Upper lobe of left lung (tissue), 6 donors: ENCODE measurements around the gene LCE1E. TPM values are rescaled to one million over a fixed set of nuclear protein-coding genes. Genes with fewer than 3 reads are reported as not detected.

Source experiments
- ATAC-seq, 2 donors: fragments of 200-7000 bp; cut with Tn5 transposase; one replicate each; pipeline ENCODE4 v1.9.1; 2022; ENCODE audit warnings: mild to moderate bottlenecking in 2 of 2, moderate library complexity in 2 of 2; ENCODE audit not compliant: low FRiP score in 2 of 2
- DNase-seq, 2 donors: peaks; one replicate each; pipeline ENCODE4 v3.0.0-alpha.2; 2019 to 2020
- H3K27ac ChIP-seq, 4 donors: fragments of 200-600 bp; sonication (generic); one replicate each; pipeline ENCODE4 v1.5.1; 2016 to 2019
- H3K27me3 ChIP-seq, 4 donors: fragments of 200-600 bp; sonication (generic); one replicate each; pipeline ENCODE4 v1.5.1; 2017 to 2019
- H3K36me3 ChIP-seq, 4 donors: fragments of 200-600 bp; sonication (generic); one replicate each; pipeline ENCODE4 v1.5.1; 2016 to 2019
- H3K4me1 ChIP-seq, 4 donors: fragments of 200-600 bp; sonication (generic); one replicate each; pipeline ENCODE4 v1.5.1; 2018 to 2019
- H3K4me3 ChIP-seq, 4 donors: fragments of 200-600 bp; sonication (generic); one replicate each; pipeline ENCODE4 v1.5.1; 2017 to 2019; ENCODE audit warnings: mild to moderate bottlenecking in 2 of 4, moderate library complexity in 1 of 4
- H3K9me3 ChIP-seq, 4 donors: fragments of 200-600 bp; sonication (generic); one replicate each; pipeline ENCODE4 v1.5.1; 2018 to 2019
- CTCF ChIP-seq, 6 experiments: fragments of 450-650 bp in 4 of 6; fragments of 200-600 bp in 2 of 6; sonication (generic) in 2 of 6; IDR thresholded peaks; one replicate each; pipeline ENCODE4 v1.5.1; 2016 to 2019; ENCODE audit warnings: antibody characterized with exemption in 6 of 6
- EP300 ChIP-seq, 4 donors: sonication (generic); formaldehyde crosslinking; IDR thresholded peaks; one replicate each; pipeline ENCODE4 v1.5.1; 2017; ENCODE audit warnings: antibody characterized with exemption in 4 of 4, control low read depth in 2 of 4
- POLR2A ChIP-seq, 4 donors: fragments of 450-650 bp; IDR thresholded peaks; one replicate each; pipeline ENCODE4 v1.5.1; 2016 to 2017; ENCODE audit warnings: antibody characterized with exemption in 4 of 4, mild to moderate bottlenecking in 2 of 4
- POLR2AphosphoS5 ChIP-seq, 2 donors: sonication (generic); formaldehyde crosslinking; IDR thresholded peaks; one replicate each; pipeline ENCODE4 v1.5.1; 2017; ENCODE audit warnings: antibody characterized with exemption in 2 of 2
- WGBS, 2 donors: methylation state at CpG; one replicate each; pipeline ENCODE4 v1.1.5; 2017 to 2018; 5-methylcytosine and 5-hydroxymethylcytosine counted together
- total RNA-seq, 6 donors: library from RNA; depleted of rRNA in 4 of 6; stranded (reverse); fragments of >200 nt in 4 of 6; gene quantifications; one replicate each; pipeline versions ENCODE4 v1.1.0 to v1.2.1, GENCODE V29; 2016 to 2021
- donor health status: DM: no; HTN: no; CAD: no; lungs with moderate emphysema.
- donor health status: DM: no; HTN: yes; CAD: no; lungs with severe emphysema.

Gene LCE1E
- total RNA-seq, 6 donors from 2014 or later, result not detected

DNA sequence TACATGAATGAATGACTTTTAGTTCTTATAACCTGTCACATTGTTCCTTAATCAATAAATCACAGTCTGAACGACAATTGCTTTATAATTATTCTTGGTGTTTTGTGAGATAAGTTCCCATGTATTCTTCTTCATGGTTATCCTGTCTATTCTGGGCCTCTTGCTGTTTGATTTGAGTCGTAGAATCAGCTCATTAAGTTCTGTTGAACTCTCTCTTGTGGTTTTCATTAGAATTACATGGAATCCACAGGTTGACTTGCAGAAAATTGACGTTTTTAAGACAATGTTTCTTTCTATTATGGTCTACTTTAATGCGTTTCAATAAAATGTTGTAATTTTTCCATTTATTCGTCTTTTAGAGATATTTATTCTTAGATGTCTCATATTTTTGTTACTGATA lies 37.2 kb downstream of the LCE1E start:
- Histone ChIP-seq H3K9me3 (no peaks in the 10 kb centered on the region), H3K27me3 (no peaks in the 10 kb centered on the region), H3K27ac (no peak overlapping the region), H3K4me1 (no peaks in the 10 kb centered on the region), H3K4me3 (no peak overlapping the region), H3K36me3 (no peaks in the 10 kb centered on the region)
- ATAC-seq (no peak), DNase-seq (no peak)
- WGBS, 2 donors, result 38 to 46% methylated on average over 5 of the region's 5 CpGs
- no peak for TF ChIP-seq EP300 (IDR thresholded peaks at IDR 0.05)

DNA sequence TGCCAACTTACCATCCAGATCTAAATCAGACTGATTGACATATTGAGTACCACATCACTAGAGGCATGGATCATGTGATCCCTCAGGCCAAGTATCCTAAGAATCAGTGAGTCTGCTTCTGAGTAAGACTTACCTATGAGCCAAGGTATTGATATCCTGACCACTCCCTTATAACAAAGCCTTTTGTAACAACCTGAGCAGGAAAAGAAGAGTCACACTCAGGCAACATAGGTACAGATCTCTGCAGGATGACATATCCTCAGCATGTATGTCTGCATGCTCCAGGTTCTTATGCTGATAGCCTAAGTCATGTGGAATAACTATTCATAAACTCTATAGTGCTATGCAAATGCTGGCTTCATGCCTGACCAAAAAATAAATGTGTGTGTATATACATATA lies 38.9 kb downstream of the LCE1E start:
- TF ChIP-seq CTCF (IDR thresholded peaks at IDR 0.05), result no peak
- Histone ChIP-seq H3K27me3 (no peaks in the 10 kb centered on the region), H3K4me3 (no peak overlapping the region), H3K27ac (no peak overlapping the region), H3K9me3 (no peaks in the 10 kb centered on the region), H3K36me3 (no peaks in the 10 kb centered on the region), H3K4me1 (no peaks in the 10 kb centered on the region)
- DNase-seq, result no peak
- ATAC-seq, result no peak

DNA sequence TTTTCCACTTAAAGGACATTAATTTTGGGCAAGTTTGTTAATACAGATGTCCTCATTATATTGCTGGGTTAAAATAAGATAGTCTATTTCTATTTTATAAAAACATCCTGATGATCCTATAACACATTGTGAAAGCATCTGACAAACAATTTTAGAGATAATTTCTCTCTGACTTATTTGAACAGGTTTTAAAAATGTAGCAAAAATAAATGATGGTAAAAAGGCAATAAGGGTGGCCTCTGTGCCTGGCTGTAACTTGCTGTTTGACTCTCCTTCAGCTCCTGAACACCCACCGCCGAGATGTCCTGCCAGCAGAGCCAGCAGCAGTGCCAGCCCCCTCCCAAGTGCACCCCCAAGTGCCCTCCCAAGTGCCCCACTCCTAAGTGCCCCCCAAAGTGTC lies 41.1 kb downstream of the LCE1E start, which contains the start of gene LCE1A:
Gene LCE1A, plus strand, starts transcription at position 301 of the 400 bp plus-strand sequence. Its CDS starts 0 bp downstream, at position 301.
- WGBS, 2 donors, result 59 to 85% methylated on average over 2 of the region's 2 CpGs
- Histone ChIP-seq H3K36me3 (no peaks in the 10 kb centered on the region), H3K27ac (no peak within 1 kb of the TSS), H3K27me3 (no peaks in the 10 kb centered on the region), H3K4me1 (no peaks in the 10 kb centered on the region), H3K9me3 (no peaks in the 10 kb centered on the region), H3K4me3 (no peak within 1 kb of the TSS)
- no peak for TF ChIP-seq EP300 (IDR thresholded peaks at IDR 0.05)
- TF ChIP-seq POLR2AphosphoS5 (IDR thresholded peaks at IDR 0.05), result no peak
- TF ChIP-seq POLR2A (IDR thresholded peaks at IDR 0.05), result no peak
- ATAC-seq (no peak), DNase-seq (no peak)

DNA sequence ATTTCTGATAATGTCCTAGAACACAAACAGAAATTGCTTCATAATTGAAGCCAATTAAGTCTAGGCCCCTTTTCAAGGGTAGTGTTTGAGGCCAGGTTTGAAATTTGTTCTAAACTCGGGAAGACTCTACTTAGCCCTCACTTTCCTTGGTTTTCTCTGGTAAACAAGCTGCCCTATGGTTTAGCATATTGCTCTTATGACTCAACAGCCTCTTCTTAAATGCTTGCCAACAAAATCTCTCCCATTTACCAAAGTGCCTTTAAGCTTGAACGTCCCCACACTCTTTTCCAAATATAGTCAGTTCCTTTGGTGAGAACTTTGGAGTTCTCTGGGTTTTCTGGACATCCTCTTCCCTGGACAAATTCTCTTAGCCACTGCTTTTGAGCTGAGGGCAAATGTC lies 50.8 kb downstream of the LCE1E start:
- no peak overlapping the region for H3K4me3 ChIP-seq
- H3K36me3 ChIP-seq, result no peaks in the 10 kb centered on the region
- no peaks in the 10 kb centered on the region for H3K9me3 ChIP-seq
- no peak for DNase-seq
- H3K27ac ChIP-seq, result no peak overlapping the region
- 55 to 57% methylated on average over 2 of the region's 2 CpGs for WGBS, 2 donors
- no peaks in the 10 kb centered on the region for H3K27me3 ChIP-seq
- H3K4me1 ChIP-seq, result no peaks in the 10 kb centered on the region
- ATAC-seq, result no peak
- TF ChIP-seq POLR2A (IDR thresholded peaks at IDR 0.05) (no peak), EP300 (IDR thresholded peaks at IDR 0.05) (no peak)

Other genes starting within 250 kb of the LCE1E start
- not detected for gene LCE3E, start 219.5 kb upstream of the LCE1E start, total RNA-seq
- gene LCE3D, start 205.7 kb upstream of the LCE1E start, total RNA-seq, result not detected
- not detected for gene LCE3C, start 186.0 kb upstream of the LCE1E start, total RNA-seq
- gene LCE3B, start 172.4 kb upstream of the LCE1E start, total RNA-seq, result not detected
- not detected for gene LCE3A, start 163.2 kb upstream of the LCE1E start, total RNA-seq
- not detected for gene LCE2D, start 122.9 kb upstream of the LCE1E start, total RNA-seq
- gene LCE2C, start 111.0 kb upstream of the LCE1E start, total RNA-seq, result not detected
- gene LCE2B, start 100.1 kb upstream of the LCE1E start, total RNA-seq, result not detected
- not detected for gene LCE2A, start 87.9 kb upstream of the LCE1E start, total RNA-seq
- gene LCE4A, start 78.1 kb upstream of the LCE1E start, total RNA-seq, result not detected
- gene KPRP, start 28.2 kb upstream of the LCE1E start, total RNA-seq, result not detected
- gene LCE1F, start 11.1 kb upstream of the LCE1E start, total RNA-seq, result not detected
- gene LCE1D, start 10.5 kb downstream of the LCE1E start, total RNA-seq, result not detected
- not detected for gene LCE1C, start 20.4 kb downstream of the LCE1E start, total RNA-seq
- gene LCE1B, start 25.7 kb downstream of the LCE1E start, total RNA-seq, result not detected
- gene LCE1A, start 41.2 kb downstream of the LCE1E start, total RNA-seq, result not detected
- not detected for gene LCE6A, start 56.6 kb downstream of the LCE1E start, total RNA-seq
- not detected for gene LCE7A, start 73.7 kb downstream of the LCE1E start, total RNA-seq
- gene SMCP, start 92.1 kb downstream of the LCE1E start, total RNA-seq, result not detected
- gene IVL, start 122.3 kb downstream of the LCE1E start, total RNA-seq, result under 1 TPM in 4 of 6 donors, not detected in 2; 0.23 to 0.69 (median 0.35) TPM
- not detected for gene SPRR5, start 160.9 kb downstream of the LCE1E start, total RNA-seq
- not detected for gene SPRR4, start 184.4 kb downstream of the LCE1E start, total RNA-seq
- not detected for gene SPRR1A, start 197.8 kb downstream of the LCE1E start, total RNA-seq
- not detected for gene SPRR3, start 215.5 kb downstream of the LCE1E start, total RNA-seq
- not detected for gene SPRR1B, start 244.9 kb downstream of the LCE1E start, total RNA-seq